Fibroblast of pulmonary artery (primary cell): Measurements from ENCODE around the gene CAD.

ENCODE experiments used
- DNase-seq: peaks from one replicate; pipeline ENCODE4 v3.0.0-alpha.2; 2010; ENCODE audit warnings: low read depth
- H3K4me3 ChIP-seq: replicated peaks from 2 replicates; pipeline ENCODE4 v1.5.1; 2011; ENCODE audit warnings: low read depth, mild to moderate bottlenecking, control low read depth, low read length, moderate library complexity
- CTCF ChIP-seq: IDR thresholded peaks from 2 replicates; pipeline ENCODE4 v1.5.1; 2011; ENCODE audit warnings: mild to moderate bottlenecking, control low read depth, low read length, inconsistent platforms; ENCODE audit errors: missing control alignments

CAD gene

GRCh38 chr2:27238976-27239375 is 21.8 kb downstream of the CAD start:
- no peak for DNase-seq
- no peak for TF ChIP-seq CTCF
- no peak overlapping the region for H3K4me3 ChIP-seq

- TF ChIP-seq CTCF: no peak
- no peak overlapping the region for H3K4me3 ChIP-seq
- DNase-seq: no peak
Measured at GRCh38 chr2:27240406-27240805, 23.2 kb downstream of the CAD start.

- no peak for TF ChIP-seq CTCF
- DNase-seq: no peak
- H3K4me3 ChIP-seq: no peak overlapping the region
Measured at GRCh38 chr2:27241761-27242613, 24.8 kb downstream of the CAD start.

- DNase-seq: no peak
- H3K4me3 ChIP-seq: no peak overlapping the region
- TF ChIP-seq CTCF: no peak
Measured at GRCh38 chr2:27242614-27242951, 25.4 kb downstream of the CAD start.

- no peak overlapping the region for H3K4me3 ChIP-seq
- TF ChIP-seq CTCF: no peak
- DNase-seq: no peak
Measured at GRCh38 chr2:27243391-27244130, 26.4 kb downstream of the CAD start.

GRCh38 chr2:27245116-27245515 is 27.9 kb downstream of the CAD start:
- no peak overlapping the region for H3K4me3 ChIP-seq
- DNase-seq: no peak
- no peak for TF ChIP-seq CTCF
